BJ (cell line): Measurements from ENCODE around the gene ABCG8. TPM values are rescaled to one million over a fixed set of nuclear protein-coding genes. Genes with fewer than 3 reads are reported as not detected.

Source experiments
- CTCF ChIA-PET: fragments of 350-600 bp; formaldehyde crosslinking; extraction: SDS; loops from one replicate; lab custom pipeline; 2021; ENCODE audit warnings: antibody characterized with exemption, inconsistent platforms; lab: Yijun Ruan, JAX
- POLR2A ChIA-PET: fragments of 300-600 bp; sonication (Branson Sonifier 250); formaldehyde crosslinking; extraction: SDS; loops from one replicate; lab custom pipeline; 2021; ENCODE audit warnings: antibody characterized with exemption; lab: Charles Lee
- DNase-seq: peaks from one replicate; pipeline ENCODE4 v3.0.0-alpha.2; 2011; ENCODE audit warnings: low read depth
- H3K27me3 ChIP-seq: 2 replicates; pipeline ENCODE4 v1.6.0; 2011; ENCODE audit warnings: low read length; ENCODE audit not compliant: control insufficient read depth, insufficient read depth
- H3K36me3 ChIP-seq: 2 replicates; pipeline ENCODE4 v1.5.1; 2011; ENCODE audit warnings: low read length; ENCODE audit not compliant: control insufficient read depth, insufficient read depth
- H3K4me3 ChIP-seq: 2 replicates; pipeline ENCODE4 v1.5.1; 2011; ENCODE audit warnings: low read depth, mild to moderate bottlenecking, control low read depth, low read length
- polyA plus RNA-seq: library from polyadenylated mRNA; depleted of rRNA; stranded (reverse); fragments of >200 nt; gene quantifications from 2 replicates; pipeline ENCODE4 v1.2.3, GENCODE V29; 2011
- TF ChIP-seq, protein P1 (sequence below): IDR thresholded peaks from 2 replicates; pipeline ENCODE4 v1.5.1; 2011; ENCODE audit warnings: low read depth, mild to moderate bottlenecking, control low read depth, inconsistent platforms, low read length, moderate library complexity; ENCODE audit not compliant: insufficient read depth

Gene ABCG8
- polyA plus RNA-seq, 1 experiment: not detected

DNA sequence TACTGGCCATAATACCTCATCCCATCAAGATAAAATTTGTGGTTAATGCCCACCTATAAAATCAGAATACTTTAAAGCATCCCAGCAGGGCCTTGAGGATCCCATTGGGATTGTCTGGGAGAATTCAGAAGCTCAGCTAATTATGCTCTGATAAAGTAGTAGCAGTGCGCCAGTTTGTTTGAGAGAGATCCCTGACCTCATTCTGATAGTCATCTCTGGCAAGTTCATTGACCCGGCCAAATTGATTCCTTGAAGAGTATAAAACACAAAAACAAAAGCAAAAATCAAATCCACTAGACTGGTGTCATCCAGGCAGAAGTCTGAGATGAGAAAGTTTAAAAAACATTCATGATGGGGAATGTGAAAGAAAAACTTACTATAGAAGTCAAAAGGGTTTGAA, 14.3 kb upstream of the ABCG8 start:
- Histone ChIP-seq H3K27me3 (no peaks in the 10 kb centered on the region; the same call in 1 of the 2 replicates), H3K4me3 (no peak overlapping the region), H3K36me3 (no peaks in the 10 kb centered on the region)
- ChIA-PET POLR2A (no interaction called here), CTCF (no interaction called here)
- DNase-seq: no peak
- TF ChIP-seq, protein P1, sequence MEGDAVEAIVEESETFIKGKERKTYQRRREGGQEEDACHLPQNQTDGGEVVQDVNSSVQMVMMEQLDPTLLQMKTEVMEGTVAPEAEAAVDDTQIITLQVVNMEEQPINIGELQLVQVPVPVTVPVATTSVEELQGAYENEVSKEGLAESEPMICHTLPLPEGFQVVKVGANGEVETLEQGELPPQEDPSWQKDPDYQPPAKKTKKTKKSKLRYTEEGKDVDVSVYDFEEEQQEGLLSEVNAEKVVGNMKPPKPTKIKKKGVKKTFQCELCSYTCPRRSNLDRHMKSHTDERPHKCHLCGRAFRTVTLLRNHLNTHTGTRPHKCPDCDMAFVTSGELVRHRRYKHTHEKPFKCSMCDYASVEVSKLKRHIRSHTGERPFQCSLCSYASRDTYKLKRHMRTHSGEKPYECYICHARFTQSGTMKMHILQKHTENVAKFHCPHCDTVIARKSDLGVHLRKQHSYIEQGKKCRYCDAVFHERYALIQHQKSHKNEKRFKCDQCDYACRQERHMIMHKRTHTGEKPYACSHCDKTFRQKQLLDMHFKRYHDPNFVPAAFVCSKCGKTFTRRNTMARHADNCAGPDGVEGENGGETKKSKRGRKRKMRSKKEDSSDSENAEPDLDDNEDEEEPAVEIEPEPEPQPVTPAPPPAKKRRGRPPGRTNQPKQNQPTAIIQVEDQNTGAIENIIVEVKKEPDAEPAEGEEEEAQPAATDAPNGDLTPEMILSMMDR: no peak

DNA sequence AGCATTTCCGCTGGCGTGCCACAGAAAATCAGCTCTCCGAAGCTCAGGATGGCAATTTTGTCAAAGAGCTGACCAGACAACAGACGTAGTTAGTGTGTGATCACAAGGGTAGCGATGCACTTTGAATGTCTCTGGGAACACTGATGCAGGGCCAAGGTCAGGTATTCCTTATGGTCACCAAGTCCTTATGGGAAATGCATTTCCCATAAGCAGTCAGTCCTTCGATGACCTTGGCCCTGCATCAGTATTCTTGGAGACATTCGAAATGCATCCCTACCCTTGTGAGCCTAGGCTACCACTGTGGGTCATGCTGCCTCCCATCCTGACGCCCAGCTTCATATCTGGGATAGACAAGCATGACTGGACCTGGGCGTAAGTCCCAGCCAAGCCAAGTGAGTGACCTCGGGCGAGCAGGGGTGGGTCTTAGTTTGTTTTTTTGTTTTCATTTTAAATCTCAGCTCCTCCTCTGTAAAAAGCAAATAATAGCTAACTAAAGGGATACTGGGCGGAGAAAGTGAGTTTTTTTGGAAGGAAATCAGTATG, 13.7 kb upstream of the ABCG8 start:
- TF ChIP-seq, protein P1: no peak
- no peak for DNase-seq
- Histone ChIP-seq H3K27me3 (peaks cover 2% of the 10 kb centered on the region; the same call in 1 of the 2 replicates), H3K4me3 (no peak overlapping the region), H3K36me3 (no peaks in the 10 kb centered on the region)
- ChIA-PET POLR2A (no interaction called here), CTCF (no interaction called here)

DNA sequence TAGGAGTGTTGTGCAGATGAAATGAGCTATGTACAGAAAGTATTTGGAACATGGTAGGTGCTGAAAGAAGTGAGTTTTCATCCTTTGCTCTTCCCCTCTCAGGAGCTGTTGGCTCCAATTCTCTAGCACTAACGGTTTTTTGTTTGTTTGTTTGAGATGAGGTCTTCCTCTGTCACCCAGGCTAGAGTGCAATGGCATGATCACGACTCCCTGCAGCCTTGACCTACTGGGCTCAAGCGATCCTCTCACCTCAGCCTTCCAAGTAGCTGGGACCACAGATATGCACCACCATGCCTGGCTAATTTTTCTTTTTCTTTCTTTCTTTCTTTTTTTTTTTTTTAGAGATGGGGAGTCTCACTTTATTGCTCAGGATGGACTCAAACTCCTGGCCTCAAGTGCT, 12.9 kb upstream of the ABCG8 start:
- Histone ChIP-seq H3K27me3 (peaks cover 5% of the 10 kb centered on the region; the same call in 1 of the 2 replicates), H3K36me3 (no peaks in the 10 kb centered on the region), H3K4me3 (no peak overlapping the region)
- ChIA-PET POLR2A (no interaction called here), CTCF (no interaction called here)
- DNase-seq: no peak
- TF ChIP-seq, protein P1: no peak

DNA sequence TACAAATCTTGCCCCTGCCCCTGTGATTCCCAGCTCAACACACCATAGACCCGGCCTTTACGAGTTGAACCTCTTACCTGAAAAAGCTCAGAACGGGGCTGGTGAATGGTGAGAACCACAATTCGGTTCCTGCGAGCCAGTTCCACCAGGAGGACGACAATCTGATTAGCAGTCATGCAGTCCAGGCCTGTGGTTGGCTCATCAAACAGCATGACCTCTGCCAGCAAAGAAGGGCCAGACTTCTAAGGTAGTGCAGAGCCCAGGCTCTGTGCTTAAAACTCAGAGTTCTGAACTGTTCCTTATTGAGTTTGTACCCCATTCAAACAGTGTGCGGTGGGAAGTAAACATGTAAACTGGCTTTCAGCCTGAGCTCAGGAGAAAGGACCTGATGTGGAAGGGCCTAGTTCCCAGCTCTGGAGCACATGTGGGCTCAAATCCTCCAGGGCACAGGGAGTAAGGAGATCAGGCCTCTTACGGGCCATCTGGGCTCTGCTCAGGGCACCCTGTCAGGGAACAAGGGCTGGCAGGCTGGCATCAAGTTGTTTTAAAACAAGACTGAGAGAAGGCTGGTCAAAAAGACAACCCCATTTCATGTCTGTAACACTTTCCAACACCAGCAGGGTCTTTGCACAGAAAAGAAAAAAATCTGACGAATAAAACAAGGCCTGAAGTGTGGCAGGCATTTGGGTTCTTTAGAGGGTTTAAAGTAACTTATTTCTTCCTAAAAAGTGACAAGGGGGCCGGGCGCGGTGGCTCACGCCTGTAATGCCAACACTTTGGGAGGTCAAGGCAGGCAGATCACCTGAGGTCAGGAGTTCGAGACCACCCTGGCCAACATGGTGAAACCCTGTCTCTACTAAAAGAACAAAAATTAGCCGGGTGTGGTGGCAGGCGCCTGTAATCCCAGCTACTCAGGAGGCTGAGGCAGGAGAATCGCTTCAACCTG, 12.2 kb upstream of the ABCG8 start:
- CTCF ChIA-PET: no interaction called here
- H3K27me3 ChIP-seq: peaks cover 8% of the 10 kb centered on the region
- H3K36me3 ChIP-seq: no peaks in the 10 kb centered on the region
- POLR2A ChIA-PET: no interaction called here
- no peak overlapping the region for H3K4me3 ChIP-seq
- DNase-seq: no peak
- TF ChIP-seq, protein P1: no peak

DNA sequence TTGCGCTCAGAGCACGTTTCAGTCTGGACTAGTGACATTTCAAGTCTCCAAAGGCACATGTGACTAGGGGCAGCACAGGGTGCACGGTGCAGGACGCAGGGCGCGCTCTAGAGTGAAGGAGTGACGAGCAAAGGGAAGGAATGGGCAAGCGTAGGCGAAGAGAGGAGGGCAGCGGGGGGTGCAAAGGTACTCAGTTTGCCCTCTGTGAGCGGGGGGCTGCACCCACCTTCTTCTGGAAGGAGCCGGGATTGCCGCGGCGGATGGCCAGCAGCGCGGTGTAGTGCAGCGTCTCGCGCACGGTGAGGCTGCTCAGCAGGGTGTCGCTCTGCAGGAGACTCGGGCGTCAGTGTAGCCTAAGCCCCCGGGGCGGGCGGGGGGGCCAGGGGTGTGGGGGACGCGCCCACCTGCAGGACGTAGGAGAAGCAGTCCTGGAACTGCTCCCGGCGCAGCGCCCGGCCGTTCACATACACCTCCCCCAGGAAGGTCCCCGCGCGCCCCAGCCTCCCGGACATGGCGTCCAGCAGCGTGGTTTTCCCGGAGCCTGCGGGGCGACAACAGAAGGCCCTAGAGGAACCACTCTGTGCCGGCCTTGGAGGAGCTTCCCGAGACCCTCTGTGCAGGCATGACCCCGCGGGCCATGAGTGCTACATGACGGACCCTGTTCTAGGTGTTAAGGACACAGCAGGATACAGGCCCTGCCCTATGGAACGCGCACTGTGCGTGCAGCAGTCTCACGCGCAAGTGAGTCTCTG, 7.1 kb upstream of the ABCG8 start:
- no peaks in the 10 kb centered on the region for H3K36me3 ChIP-seq
- POLR2A ChIA-PET: no interaction called here
- no peak for DNase-seq
- CTCF ChIA-PET: no interaction called here
- H3K4me3 ChIP-seq: no peak overlapping the region
- TF ChIP-seq, protein P1: no peak
- H3K27me3 ChIP-seq: peaks cover 10% of the 10 kb centered on the region
